Ascending aorta (tissue), 2 donors: Measurements from ENCODE around the gene SEPSECS. TPM values are rescaled to one million over a fixed set of nuclear protein-coding genes. Genes with fewer than 3 reads are reported as not detected.

Experiments used
- DNase-seq, 2 donors: peaks; one replicate each; pipeline ENCODE4 v3.0.0-alpha.2; 2019; ENCODE audit warnings: low spot score in 2 of 2
- H3K27ac ChIP-seq, 2 donors: fragments of 200-600 bp; sonication (generic); one replicate each; pipeline ENCODE4 v1.5.1; 2016 to 2017; ENCODE audit warnings: mild to moderate bottlenecking in 1 of 2
- H3K27me3 ChIP-seq: fragments of 200-600 bp; sonication (generic); one replicate; pipeline ENCODE4 v1.5.1; 2017
- H3K36me3 ChIP-seq, 2 donors: fragments of 200-600 bp; sonication (generic); one replicate each; pipeline ENCODE4 v1.5.1; 2016
- H3K4me1 ChIP-seq, 2 donors: fragments of 200-600 bp; sonication (generic); one replicate each; pipeline ENCODE4 v1.5.1; 2016 to 2017; ENCODE audit warnings: mild to moderate bottlenecking in 1 of 2
- H3K4me3 ChIP-seq, 2 donors: fragments of 200-600 bp; sonication (generic); one replicate each; pipeline ENCODE4 v1.5.1; 2016 to 2017; ENCODE audit warnings: mild to moderate bottlenecking in 1 of 2
- H3K9me3 ChIP-seq, 2 donors: fragments of 200-600 bp; sonication (generic); one replicate each; pipeline ENCODE4 v1.5.1; 2016
- intact Hi-C: fragments of 100-400 bp; cut with DNase I; formaldehyde crosslinking; loops from one replicate; pipeline ENCODE4 v1.15.1; 2023
- total RNA-seq: library from RNA; depleted of rRNA; stranded (reverse); fragments of >200 nt; gene quantifications from one replicate; pipeline ENCODE4 v1.1.0, GENCODE V29; 2016
- TF ChIP-seq, protein P1 (sequence below), 3 experiments: fragments of 200-600 bp in 2 of 3; fragments of 450-650 bp in 1 of 3; sonication (generic) in 2 of 3; IDR thresholded peaks; one replicate each; pipeline ENCODE4 v1.5.1; 2016 to 2019; ENCODE audit warnings: antibody characterized with exemption in 3 of 3, mild to moderate bottlenecking in 1 of 3, moderate library complexity in 1 of 3

Gene SEPSECS
- total RNA-seq, 1 donor from 2014 or later = 5.2 TPM

DNA sequence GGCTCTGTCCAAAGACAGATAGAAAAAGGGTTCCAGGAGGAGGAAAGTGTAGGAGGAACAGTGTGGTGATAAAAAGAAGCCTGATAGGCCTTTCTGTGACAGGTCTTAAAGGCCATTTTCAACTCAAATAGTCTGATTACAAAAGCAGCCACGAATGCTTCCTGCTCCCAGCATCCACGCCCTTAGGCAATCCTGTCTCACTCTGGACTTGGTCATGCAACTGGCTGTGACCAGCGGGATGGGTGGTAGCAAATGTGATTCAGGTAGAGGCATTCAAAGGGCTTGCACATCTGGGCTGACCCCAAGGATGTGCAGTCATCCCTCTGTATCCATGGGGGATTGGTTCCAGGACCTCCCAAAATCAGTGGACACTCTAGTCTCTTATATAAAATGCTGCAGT is 14.4 kb upstream of the SEPSECS start:
- TF ChIP-seq, protein P1, sequence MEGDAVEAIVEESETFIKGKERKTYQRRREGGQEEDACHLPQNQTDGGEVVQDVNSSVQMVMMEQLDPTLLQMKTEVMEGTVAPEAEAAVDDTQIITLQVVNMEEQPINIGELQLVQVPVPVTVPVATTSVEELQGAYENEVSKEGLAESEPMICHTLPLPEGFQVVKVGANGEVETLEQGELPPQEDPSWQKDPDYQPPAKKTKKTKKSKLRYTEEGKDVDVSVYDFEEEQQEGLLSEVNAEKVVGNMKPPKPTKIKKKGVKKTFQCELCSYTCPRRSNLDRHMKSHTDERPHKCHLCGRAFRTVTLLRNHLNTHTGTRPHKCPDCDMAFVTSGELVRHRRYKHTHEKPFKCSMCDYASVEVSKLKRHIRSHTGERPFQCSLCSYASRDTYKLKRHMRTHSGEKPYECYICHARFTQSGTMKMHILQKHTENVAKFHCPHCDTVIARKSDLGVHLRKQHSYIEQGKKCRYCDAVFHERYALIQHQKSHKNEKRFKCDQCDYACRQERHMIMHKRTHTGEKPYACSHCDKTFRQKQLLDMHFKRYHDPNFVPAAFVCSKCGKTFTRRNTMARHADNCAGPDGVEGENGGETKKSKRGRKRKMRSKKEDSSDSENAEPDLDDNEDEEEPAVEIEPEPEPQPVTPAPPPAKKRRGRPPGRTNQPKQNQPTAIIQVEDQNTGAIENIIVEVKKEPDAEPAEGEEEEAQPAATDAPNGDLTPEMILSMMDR (IDR thresholded peaks at IDR 0.05) = no peak
- no peaks in the 10 kb centered on the region for H3K36me3 ChIP-seq
- peaks cover 2 to 14% of the 10 kb centered on the region in 2 donors for H3K4me1 ChIP-seq
- H3K9me3 ChIP-seq = no peaks in the 10 kb centered on the region
- intact Hi-C loops = no loop called here
- H3K27me3 ChIP-seq = no peaks in the 10 kb centered on the region
- DNase-seq = no peak
- H3K4me3 ChIP-seq = no peak overlapping the region
- H3K27ac ChIP-seq = peak overlapping the region; percentile 76 to 78

DNA sequence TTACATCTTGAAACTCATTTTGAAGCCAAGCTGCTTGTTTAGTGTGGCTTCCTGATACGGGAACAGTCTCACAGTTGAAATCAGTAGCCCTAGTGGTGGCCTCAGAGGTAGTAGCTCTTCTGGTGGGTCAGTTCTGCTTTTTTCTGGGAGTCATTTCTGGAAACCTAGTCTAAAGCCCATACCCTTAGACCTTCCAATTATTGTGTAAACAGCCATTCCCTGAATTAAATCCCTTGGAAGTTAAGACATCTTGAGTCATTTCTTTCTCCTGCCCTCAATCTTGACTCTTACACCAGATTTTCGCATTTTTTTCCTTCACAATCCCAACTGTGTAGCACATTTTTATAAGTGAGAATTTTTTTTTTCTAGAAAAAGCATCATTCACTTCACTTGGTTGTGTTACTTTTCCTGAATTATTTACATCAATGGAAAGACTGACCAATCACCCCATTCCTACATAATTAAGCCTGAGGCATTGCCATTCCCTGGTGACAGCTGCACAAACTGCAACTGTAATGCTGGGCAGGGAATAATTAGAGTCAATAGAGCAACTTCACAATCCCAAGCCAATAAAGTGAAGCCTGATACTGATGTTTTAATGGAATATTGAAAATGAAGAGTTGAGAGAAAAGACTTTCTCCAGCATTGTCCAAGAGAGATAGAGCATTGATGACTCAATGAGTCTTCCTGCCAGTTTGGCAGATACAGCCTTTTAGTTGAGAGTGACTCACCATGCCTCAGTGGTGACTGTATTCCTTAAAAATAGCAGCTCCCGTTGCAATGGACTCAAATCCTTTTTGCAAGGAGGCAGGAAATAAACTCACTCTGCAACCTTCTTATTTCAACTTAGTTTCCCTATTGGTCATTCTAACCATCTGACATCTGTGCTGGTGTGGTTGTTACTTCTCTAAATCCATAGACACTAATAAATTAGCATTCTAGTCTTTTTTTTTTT is 13.0 kb upstream of the SEPSECS start:
- Histone ChIP-seq H3K27me3 (no peaks in the 10 kb centered on the region), H3K27ac (peak overlapping the region; percentile 76 to 78), H3K36me3 (no peaks in the 10 kb centered on the region), H3K4me1 (peaks cover 2 to 14% of the 10 kb centered on the region in 2 donors), H3K9me3 (no peaks in the 10 kb centered on the region), H3K4me3 (no peak overlapping the region)
- peak; percentile 28 to 89 for DNase-seq
- intact Hi-C loops = loop anchor here (1.0 kb wide), 2 partner anchors 13 to 60 kb away; partner anchors contain the start of gene SEPSECS
- TF ChIP-seq, protein P1 (IDR thresholded peaks at IDR 0.05) = no peak

DNA sequence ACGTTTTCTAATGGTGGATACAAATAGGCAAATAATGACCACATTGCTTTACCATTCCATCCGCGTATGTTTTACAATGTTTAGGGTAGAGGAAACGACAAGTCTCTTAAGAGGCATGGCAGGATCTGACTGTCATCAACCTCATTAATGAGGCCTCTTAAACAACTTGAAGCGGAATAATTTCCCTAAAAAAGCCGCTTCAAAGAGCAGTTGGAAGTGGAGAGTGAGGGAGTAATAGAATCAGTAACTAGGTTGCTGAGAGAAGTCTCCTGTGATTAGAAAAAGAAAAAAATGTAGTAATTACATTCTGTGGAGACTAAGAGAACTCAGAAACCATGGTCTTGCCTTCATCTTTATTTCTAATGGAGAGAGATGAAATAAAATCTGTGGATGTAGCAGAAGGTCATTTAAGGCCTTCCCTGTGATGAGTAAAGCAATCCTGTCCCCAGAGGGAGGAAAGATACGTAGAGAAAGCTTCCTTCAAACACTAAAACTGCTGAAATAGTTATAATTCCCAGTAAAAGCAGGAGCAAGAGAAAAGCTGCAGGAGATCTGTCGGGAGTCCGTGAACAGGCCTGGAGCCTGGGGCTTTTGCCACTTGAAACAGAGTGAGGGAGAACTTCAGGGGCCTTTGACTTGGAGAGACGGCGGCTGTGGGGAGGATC is 11.1 kb upstream of the SEPSECS start:
- DNase-seq = no peak
- TF ChIP-seq, protein P1 (IDR thresholded peaks at IDR 0.05) = no peak
- intact Hi-C loops = no loop called here
- Histone ChIP-seq H3K27ac (no peak overlapping the region), H3K4me1 (peaks cover 2 to 14% of the 10 kb centered on the region in 2 donors), H3K9me3 (no peaks in the 10 kb centered on the region), H3K36me3 (no peaks in the 10 kb centered on the region), H3K4me3 (no peak overlapping the region), H3K27me3 (no peaks in the 10 kb centered on the region)

DNA sequence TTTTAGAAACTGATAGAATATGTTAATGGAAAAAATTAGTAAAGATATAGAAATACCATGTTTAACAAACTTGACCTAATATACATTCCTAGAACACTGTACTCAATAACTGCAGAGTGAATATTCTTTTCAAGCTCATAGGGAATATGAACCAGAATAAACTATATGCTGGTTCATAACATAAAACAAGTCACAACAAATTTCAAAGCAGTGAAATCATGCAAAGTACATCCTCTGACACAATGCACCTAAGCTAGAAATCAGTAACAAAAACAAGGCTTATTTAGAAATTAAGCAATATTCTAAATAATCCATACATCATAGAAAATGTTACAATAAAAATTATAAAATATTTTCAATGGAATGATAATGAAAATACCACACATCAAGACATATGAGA is 9.2 kb upstream of the SEPSECS start:
- intact Hi-C loops = no loop called here
- TF ChIP-seq, protein P1 (IDR thresholded peaks at IDR 0.05) = no peak
- H3K36me3 ChIP-seq = no peaks in the 10 kb centered on the region
- no peak overlapping the region for H3K4me3 ChIP-seq
- H3K27ac ChIP-seq = no peak overlapping the region
- no peaks in the 10 kb centered on the region for H3K9me3 ChIP-seq
- no peak for DNase-seq
- no peaks in the 10 kb centered on the region for H3K27me3 ChIP-seq
- H3K4me1 ChIP-seq = peaks cover 2 to 14% of the 10 kb centered on the region in 2 donors

DNA sequence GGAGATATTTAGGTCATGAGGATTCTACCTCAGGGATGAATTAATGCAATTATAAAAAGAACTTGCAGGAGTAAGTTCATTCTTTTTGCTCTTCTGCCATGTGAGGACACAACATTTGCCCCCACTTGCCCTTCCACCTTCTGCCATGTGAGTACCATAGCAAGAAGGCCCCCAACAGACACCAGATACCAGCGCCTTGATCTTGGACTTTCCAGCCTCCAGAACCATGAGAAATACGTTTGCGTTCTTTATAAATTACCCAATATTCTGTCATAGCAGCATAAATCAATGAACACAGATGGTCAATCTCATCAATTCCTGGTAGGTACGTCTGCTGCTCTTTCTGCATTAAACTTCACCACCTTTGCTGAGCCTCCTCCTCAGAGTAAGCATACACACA is 5.7 kb upstream of the SEPSECS start:
- TF ChIP-seq, protein P1 (IDR thresholded peaks at IDR 0.05) = no peak
- H3K9me3 ChIP-seq = no peaks in the 10 kb centered on the region
- H3K27ac ChIP-seq = no peak overlapping the region
- H3K27me3 ChIP-seq = no peaks in the 10 kb centered on the region
- no peaks in the 10 kb centered on the region for H3K36me3 ChIP-seq
- DNase-seq = no peak
- peaks cover 3 to 15% of the 10 kb centered on the region in 2 donors for H3K4me1 ChIP-seq
- H3K4me3 ChIP-seq = no peak overlapping the region
- intact Hi-C loops = no loop called here
